ENCODE results near the gene PIGU. TPM values are rescaled to one million over a fixed set of nuclear protein-coding genes. Genes with fewer than 3 reads are reported as not detected.

The PIGU gene
- total and polyA plus RNA-seq, 7 experiments from 2014 or later, result 8.6 to 34.5 (median 16.7) TPM

DNA sequence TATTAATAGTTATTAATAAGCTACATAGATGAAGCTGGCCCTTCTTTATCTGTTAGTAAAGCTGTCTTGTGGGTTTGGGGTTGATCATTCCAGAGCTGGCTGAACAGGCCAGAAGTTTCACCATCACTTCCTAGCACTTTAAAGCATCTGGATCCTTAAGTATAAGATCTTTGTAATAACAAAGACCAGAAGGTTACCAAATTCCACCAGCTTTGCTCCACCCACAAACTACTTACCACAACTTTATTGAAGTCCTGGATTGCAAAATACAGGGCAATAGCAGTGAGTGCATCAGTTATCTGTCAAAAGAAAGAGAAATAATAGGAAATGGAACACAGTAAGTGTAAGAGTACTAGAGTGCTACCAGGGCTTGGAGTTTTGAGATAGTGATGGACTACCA is 33.0 kb downstream of the PIGU start:
- Histone ChIP-seq H3K4me1 (ENCODE audit: control insufficient read depth in 2 of 2, insufficient read depth in 2 of 2, low read length in 2 of 2) (no peaks in the 10 kb centered on the region), H3K27ac (ENCODE audit: low read depth, low read length) (no peak overlapping the region), H3K36me3 (ENCODE audit: control insufficient read depth in 2 of 3, insufficient read depth in 3 of 3, low read length in 3 of 3) (peaks cover 0 to 8% (median 5%) of the 10 kb centered on the region in 3 experiments), H3K27me3 (ENCODE audit: control insufficient read depth in 2 of 2, insufficient read depth in 2 of 2, low read length in 2 of 2) (no peaks in the 10 kb centered on the region), H3K9me3 (ENCODE audit: control insufficient read depth in 2 of 3, low read length in 3 of 3) (no peaks in the 10 kb centered on the region), H3K4me3 (ENCODE audit: low read length) (no peak overlapping the region)
- no peaks in the 10 kb centered on the region for H3K27me3 Mint-ChIP-seq
- DNase-seq, result no peak
- ChIA-PET CTCF (no interaction called here), POLR2A (no interaction called here)
- no peaks in the 10 kb centered on the region for H3K9me3 Mint-ChIP-seq
- H3K4me3 Mint-ChIP-seq, result no peak overlapping the region
- no peak overlapping the region for H3K27ac Mint-ChIP-seq
- ATAC-seq, result no peak
- H3K4me1 Mint-ChIP-seq, result no peaks in the 10 kb centered on the region
- peaks cover 0 to 27% (median 0%) of the 10 kb centered on the region in 5 donors for H3K36me3 Mint-ChIP-seq
- intact Hi-C loops (cut with micrococcal nuclease), result no loop called here

DNA sequence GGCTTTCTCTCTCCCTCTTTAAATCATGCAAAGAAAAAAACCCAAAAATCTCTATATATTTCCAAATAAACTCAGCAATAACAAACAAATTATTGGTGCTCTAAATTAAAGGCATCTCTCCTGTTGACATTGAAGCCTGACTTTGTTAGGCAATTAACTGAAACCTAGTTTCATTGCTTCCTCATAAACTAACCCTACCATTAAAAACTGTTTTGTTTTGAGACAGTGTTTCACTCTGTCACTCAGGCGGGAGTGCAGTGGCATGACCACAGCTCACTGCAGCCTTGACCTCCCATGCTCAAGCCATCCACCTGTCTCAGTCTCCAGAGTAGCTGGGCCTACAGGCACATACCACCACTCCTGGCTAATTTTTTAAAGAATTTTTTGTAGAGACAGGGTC is 34.9 kb downstream of the PIGU start:
- peaks cover 0 to 2% (median 0%) of the 10 kb centered on the region in 7 donors for H3K4me1 Mint-ChIP-seq
- H3K9me3 ChIP-seq (ENCODE audit: control insufficient read depth in 2 of 3, low read length in 3 of 3), result no peaks in the 10 kb centered on the region
- H3K27me3 Mint-ChIP-seq, result no peaks in the 10 kb centered on the region
- H3K4me1 ChIP-seq (ENCODE audit: control insufficient read depth in 2 of 2, insufficient read depth in 2 of 2, low read length in 2 of 2), result no peaks in the 10 kb centered on the region
- DNase-seq (no peak), ATAC-seq (no peak)
- H3K4me3 Mint-ChIP-seq, result no peak overlapping the region
- H3K4me3 ChIP-seq (ENCODE audit: low read length), result no peak overlapping the region
- H3K27me3 ChIP-seq (ENCODE audit: control insufficient read depth in 2 of 2, insufficient read depth in 2 of 2, low read length in 2 of 2), result no peaks in the 10 kb centered on the region
- peaks cover 0 to 39% (median 8%) of the 10 kb centered on the region in 5 donors for H3K36me3 Mint-ChIP-seq
- H3K27ac ChIP-seq (ENCODE audit: low read depth, low read length), result no peak overlapping the region
- ChIA-PET CTCF (no interaction called here), POLR2A (no interaction called here)
- intact Hi-C loops (cut with micrococcal nuclease), result no loop called here
- no peaks in the 10 kb centered on the region for H3K9me3 Mint-ChIP-seq
- no peak overlapping the region for H3K27ac Mint-ChIP-seq
- H3K36me3 ChIP-seq (ENCODE audit: control insufficient read depth in 2 of 3, insufficient read depth in 3 of 3, low read length in 3 of 3), result peaks cover 0 to 25% (median 5%) of the 10 kb centered on the region in 3 experiments

DNA sequence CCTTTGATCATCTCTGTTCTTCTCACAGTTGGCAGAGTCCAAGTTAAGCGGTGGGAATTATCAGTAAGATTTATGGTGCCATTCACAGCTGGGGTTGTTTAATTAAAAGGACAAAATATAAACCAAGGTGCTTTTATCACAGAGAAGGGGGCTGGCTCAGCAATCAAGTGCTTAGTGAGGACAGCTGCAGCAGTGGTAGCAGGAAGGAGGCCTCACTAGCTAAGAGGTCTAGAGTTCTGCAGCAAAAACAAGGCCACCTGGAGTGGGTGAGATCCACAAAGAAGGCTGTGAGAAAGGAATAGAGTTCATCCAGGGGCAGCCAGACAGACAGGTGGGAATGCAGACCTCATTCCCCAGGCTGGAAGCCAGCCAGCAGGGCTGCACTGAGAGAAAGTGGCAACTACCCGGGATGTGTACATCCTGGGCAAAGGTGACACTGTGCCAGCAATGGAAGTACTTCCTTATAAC is 37.1 kb downstream of the PIGU start:
- ChIA-PET CTCF (no interaction called here), POLR2A (no interaction called here)
- no peaks in the 10 kb centered on the region for H3K4me1 ChIP-seq (ENCODE audit: control insufficient read depth in 2 of 2, insufficient read depth in 2 of 2, low read length in 2 of 2)
- ATAC-seq, result no peak
- H3K4me3 ChIP-seq (ENCODE audit: low read length), result no peak overlapping the region
- H3K36me3 ChIP-seq (ENCODE audit: control insufficient read depth in 2 of 3, insufficient read depth in 3 of 3, low read length in 3 of 3), result peaks cover 0 to 41% (median 5%) of the 10 kb centered on the region in 3 experiments
- intact Hi-C loops (cut with micrococcal nuclease), result no loop called here
- DNase-seq, result no peak
- H3K27me3 ChIP-seq (ENCODE audit: control insufficient read depth in 2 of 2, insufficient read depth in 2 of 2, low read length in 2 of 2), result no peaks in the 10 kb centered on the region
- Mint-ChIP-seq H3K9me3 (no peaks in the 10 kb centered on the region), H3K27ac (peak overlapping the region in 1 of 9 donors; percentile 44), H3K36me3 (peaks cover 0 to 51% (median 8%) of the 10 kb centered on the region in 5 donors), H3K4me3 (no peak overlapping the region), H3K27me3 (no peaks in the 10 kb centered on the region), H3K4me1 (peaks cover 0 to 6% (median 0%) of the 10 kb centered on the region in 7 donors)
- H3K27ac ChIP-seq (ENCODE audit: low read depth, low read length), result no peak overlapping the region
- no peaks in the 10 kb centered on the region for H3K9me3 ChIP-seq (ENCODE audit: control insufficient read depth in 2 of 3, low read length in 3 of 3)

DNA sequence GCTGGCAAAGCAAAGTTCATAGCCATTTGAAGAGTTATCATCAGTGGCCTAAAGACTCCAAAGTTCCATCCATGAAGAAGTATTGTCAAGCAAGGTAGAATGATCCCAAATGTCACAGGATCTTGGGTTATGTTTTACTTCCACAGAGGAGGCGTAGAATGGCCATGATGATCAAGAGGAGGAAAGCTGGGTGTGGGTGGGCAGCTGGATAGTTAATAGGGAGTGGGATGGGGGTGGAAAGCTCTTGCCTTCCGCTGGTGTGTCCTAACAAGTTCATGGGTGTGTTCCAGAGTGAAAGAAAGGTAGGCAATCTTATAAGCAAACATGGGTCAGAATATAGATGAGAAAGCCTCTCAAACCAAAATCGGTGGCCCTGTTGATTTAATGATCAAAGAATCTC is 38.4 kb downstream of the PIGU start:
- Histone ChIP-seq H3K4me3 (ENCODE audit: low read length) (no peak overlapping the region), H3K27ac (ENCODE audit: low read depth, low read length) (no peak overlapping the region), H3K36me3 (ENCODE audit: control insufficient read depth in 2 of 3, insufficient read depth in 3 of 3, low read length in 3 of 3) (peaks cover 0 to 46% (median 5%) of the 10 kb centered on the region in 3 experiments), H3K9me3 (ENCODE audit: control insufficient read depth in 2 of 3, low read length in 3 of 3) (no peaks in the 10 kb centered on the region), H3K27me3 (ENCODE audit: control insufficient read depth in 2 of 2, insufficient read depth in 2 of 2, low read length in 2 of 2) (no peaks in the 10 kb centered on the region), H3K4me1 (ENCODE audit: control insufficient read depth in 2 of 2, insufficient read depth in 2 of 2, low read length in 2 of 2) (no peaks in the 10 kb centered on the region)
- intact Hi-C loops (cut with micrococcal nuclease), result no loop called here
- ChIA-PET CTCF (no interaction called here), POLR2A (interaction anchor here (0.6 kb wide), 1 partner anchor 222 kb away, joined by 3 read pairs; no protein-coding TSS in a partner anchor)
- DNase-seq, result no peak
- no peak overlapping the region for H3K4me3 Mint-ChIP-seq
- H3K36me3 Mint-ChIP-seq, result peaks cover 0 to 53% (median 13%) of the 10 kb centered on the region in 5 donors
- no peak for ATAC-seq
- H3K27ac Mint-ChIP-seq, result peak overlapping the region in 1 of 9 donors; percentile 22
- no peaks in the 10 kb centered on the region for H3K27me3 Mint-ChIP-seq
- no peaks in the 10 kb centered on the region for H3K9me3 Mint-ChIP-seq
- peaks cover 0 to 6% (median 0%) of the 10 kb centered on the region in 7 donors for H3K4me1 Mint-ChIP-seq

DNA sequence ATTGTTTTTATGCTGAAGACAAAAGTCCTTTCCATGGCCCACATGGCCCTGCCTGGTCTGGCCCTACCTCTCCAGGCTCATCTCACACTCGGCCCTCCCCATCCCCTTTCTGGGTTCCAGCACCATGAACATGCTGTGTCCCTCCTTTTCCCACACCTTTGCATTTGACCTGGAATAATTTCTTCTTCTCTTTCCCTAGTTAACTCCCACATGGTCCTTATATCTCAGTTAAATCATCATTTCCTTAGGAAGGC is 38.9 kb downstream of the PIGU start:
- no peaks in the 10 kb centered on the region for H3K9me3 Mint-ChIP-seq
- H3K4me1 Mint-ChIP-seq, result peaks cover 0 to 6% (median 0%) of the 10 kb centered on the region in 7 donors
- Histone ChIP-seq H3K9me3 (ENCODE audit: control insufficient read depth in 2 of 3, low read length in 3 of 3) (no peaks in the 10 kb centered on the region), H3K4me3 (ENCODE audit: low read length) (no peak overlapping the region), H3K4me1 (ENCODE audit: control insufficient read depth in 2 of 2, insufficient read depth in 2 of 2, low read length in 2 of 2) (no peaks in the 10 kb centered on the region), H3K27ac (ENCODE audit: low read depth, low read length) (no peak overlapping the region), H3K27me3 (ENCODE audit: control insufficient read depth in 2 of 2, insufficient read depth in 2 of 2, low read length in 2 of 2) (no peaks in the 10 kb centered on the region), H3K36me3 (ENCODE audit: control insufficient read depth in 2 of 3, insufficient read depth in 3 of 3, low read length in 3 of 3) (peaks cover 0 to 41% (median 0%) of the 10 kb centered on the region in 3 experiments)
- peak overlapping the region in 2 of 9 donors; percentile 38 to 42 for H3K27ac Mint-ChIP-seq
- CTCF ChIA-PET, result no interaction called here
- POLR2A ChIA-PET, result interaction anchor here (0.6 kb wide), 1 partner anchor 221 kb away, joined by 3 read pairs; no protein-coding TSS in a partner anchor
- H3K4me3 Mint-ChIP-seq, result no peak overlapping the region
- H3K36me3 Mint-ChIP-seq, result peaks cover 5 to 53% (median 17%) of the 10 kb centered on the region in 5 donors
- no peak for DNase-seq
- intact Hi-C loops (cut with micrococcal nuclease), result no loop called here
- H3K27me3 Mint-ChIP-seq, result no peaks in the 10 kb centered on the region
- no peak for ATAC-seq

DNA sequence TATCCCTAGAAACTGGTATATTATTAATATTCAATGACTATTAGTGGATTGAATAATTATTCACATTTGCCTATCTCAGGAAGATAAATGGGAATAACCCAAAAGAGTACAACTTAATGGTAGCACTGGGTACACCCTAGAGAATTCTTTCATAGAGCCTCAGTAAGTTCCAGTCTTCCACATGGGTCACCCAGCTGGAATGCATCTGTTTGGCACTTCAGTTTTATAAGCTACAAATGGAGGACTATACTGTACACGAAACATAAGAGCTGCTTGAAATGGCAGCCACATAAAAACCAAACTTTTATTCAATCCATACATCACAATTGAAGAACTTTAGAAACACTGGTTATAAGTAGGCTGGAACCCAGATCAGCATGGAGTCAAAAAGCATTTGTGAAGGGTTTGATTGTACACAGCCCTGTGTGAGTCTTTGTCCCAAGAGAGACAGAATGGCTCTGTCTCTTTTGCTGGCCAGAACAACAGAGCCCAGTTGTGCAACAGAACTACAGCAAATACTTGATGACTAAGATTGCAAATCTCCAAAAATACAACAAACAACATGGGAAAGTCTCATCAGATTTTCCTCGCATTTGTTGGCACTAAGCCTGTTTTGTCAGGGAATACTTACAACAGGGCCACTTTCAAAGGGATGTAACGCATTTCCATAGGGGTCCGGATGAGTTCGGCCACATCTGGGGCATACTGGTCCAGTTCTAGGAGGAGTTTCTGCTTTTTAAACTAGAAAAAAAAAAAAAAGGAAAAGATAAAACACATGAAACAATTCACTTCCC is 39.5 kb downstream of the PIGU start:
- Histone ChIP-seq H3K4me1 (ENCODE audit: control insufficient read depth in 2 of 2, insufficient read depth in 2 of 2, low read length in 2 of 2) (no peaks in the 10 kb centered on the region), H3K27me3 (ENCODE audit: control insufficient read depth in 2 of 2, insufficient read depth in 2 of 2, low read length in 2 of 2) (no peaks in the 10 kb centered on the region), H3K27ac (ENCODE audit: low read depth, low read length) (no peak overlapping the region), H3K9me3 (ENCODE audit: control insufficient read depth in 2 of 3, low read length in 3 of 3) (no peaks in the 10 kb centered on the region), H3K36me3 (ENCODE audit: control insufficient read depth in 2 of 3, insufficient read depth in 3 of 3, low read length in 3 of 3) (peaks cover 0 to 42% (median 0%) of the 10 kb centered on the region in 3 experiments), H3K4me3 (ENCODE audit: low read length) (no peak overlapping the region)
- ChIA-PET CTCF (no interaction called here), POLR2A (no interaction called here)
- Mint-ChIP-seq H3K4me3 (no peak overlapping the region), H3K27me3 (no peaks in the 10 kb centered on the region), H3K36me3 (peaks cover 5 to 55% (median 22%) of the 10 kb centered on the region in 5 donors), H3K9me3 (no peaks in the 10 kb centered on the region), H3K27ac (no peak overlapping the region), H3K4me1 (peaks cover 0 to 6% (median 0%) of the 10 kb centered on the region in 7 donors)
- DNase-seq, result no peak
- ATAC-seq, result no peak
- intact Hi-C loops (cut with micrococcal nuclease), result no loop called here

DNA sequence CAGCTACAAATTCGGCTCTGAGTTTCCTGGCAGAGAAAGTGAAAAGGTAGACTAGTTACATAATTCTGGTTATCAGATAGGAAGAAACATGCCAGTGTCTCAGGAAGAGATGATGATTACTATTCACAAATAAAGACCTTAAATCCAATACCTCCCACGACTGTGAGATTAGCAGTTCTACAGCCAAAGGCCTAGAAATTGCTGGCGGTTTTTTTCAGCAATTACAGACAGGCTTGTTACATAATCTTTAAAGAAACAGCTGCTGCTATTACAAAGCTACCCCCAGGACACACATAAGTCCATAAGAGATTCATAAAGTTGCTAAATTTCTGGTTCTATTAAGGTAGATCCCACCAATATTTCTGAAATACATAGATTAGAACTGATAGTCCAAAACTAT is 40.2 kb downstream of the PIGU start:
- no peak overlapping the region for H3K4me3 ChIP-seq (ENCODE audit: low read length)
- intact Hi-C loops (cut with micrococcal nuclease), result no loop called here
- Mint-ChIP-seq H3K27me3 (no peaks in the 10 kb centered on the region), H3K9me3 (no peaks in the 10 kb centered on the region), H3K36me3 (peaks cover 5 to 51% (median 23%) of the 10 kb centered on the region in 5 donors), H3K27ac (no peak overlapping the region), H3K4me1 (peaks cover 0 to 6% (median 0%) of the 10 kb centered on the region in 7 donors), H3K4me3 (no peak overlapping the region)
- ATAC-seq, result no peak
- H3K36me3 ChIP-seq (ENCODE audit: control insufficient read depth in 2 of 3, insufficient read depth in 3 of 3, low read length in 3 of 3), result peaks cover 0 to 47% (median 0%) of the 10 kb centered on the region in 3 experiments
- no peaks in the 10 kb centered on the region for H3K27me3 ChIP-seq (ENCODE audit: control insufficient read depth in 2 of 2, insufficient read depth in 2 of 2, low read length in 2 of 2)
- CTCF ChIA-PET, result no interaction called here
- no peak overlapping the region for H3K27ac ChIP-seq (ENCODE audit: low read depth, low read length)
- POLR2A ChIA-PET, result no interaction called here
- H3K4me1 ChIP-seq (ENCODE audit: control insufficient read depth in 2 of 2, insufficient read depth in 2 of 2, low read length in 2 of 2), result no peaks in the 10 kb centered on the region
- no peaks in the 10 kb centered on the region for H3K9me3 ChIP-seq (ENCODE audit: control insufficient read depth in 2 of 3, low read length in 3 of 3)
- no peak for DNase-seq
